OCI-LY1 (cell line): ENCODE results near the gene TTLL5.

Experiments used
- H2AFZ ChIP-seq: fragments of 200-600 bp; sonication (generic), shearing (Covaris generic); 2 replicates; pipeline ENCODE4 v1.6.0; 2014; ENCODE audit warnings: antibody characterized with exemption, mild to moderate bottlenecking, low read length
- H3F3A ChIP-seq: fragments of 200-600 bp; sonication (generic), shearing (Covaris generic); 2 replicates; pipeline ENCODE4 v1.6.0; 2014; ENCODE audit warnings: mild to moderate bottlenecking, antibody characterized with exemption, low read length, moderate library complexity; ENCODE audit not compliant: insufficient read depth
- H3K27ac ChIP-seq: fragments of 200-600 bp; sonication (generic); 2 replicates; pipeline ENCODE4 v1.5.1; 2014; ENCODE audit warnings: low read length, mixed run types, mild to moderate bottlenecking, low read depth; ENCODE audit not compliant: poor library complexity, severe bottlenecking
- H3K27me3 ChIP-seq: fragments of 200-600 bp; sonication (generic); 2 replicates; pipeline ENCODE4 v1.6.0; 2014; ENCODE audit warnings: antibody characterized with exemption, mild to moderate bottlenecking, low read length, moderate library complexity; ENCODE audit not compliant: insufficient read depth
- H3K36me3 ChIP-seq: fragments of 200-600 bp; sonication (generic); 2 replicates; pipeline ENCODE4 v1.6.1; 2014; ENCODE audit warnings: mild to moderate bottlenecking, antibody characterized with exemption, low read length, moderate library complexity, mixed read lengths; ENCODE audit not compliant: insufficient read depth
- H3K4me1 ChIP-seq: fragments of 200-600 bp; sonication (generic); 2 replicates; pipeline ENCODE4 v1.5.1; 2014; ENCODE audit warnings: mild to moderate bottlenecking, low read length, moderate library complexity; ENCODE audit not compliant: insufficient read depth, severe bottlenecking
- H3K4me2 ChIP-seq: fragments of 200-600 bp; sonication (generic), shearing (Covaris generic); 2 replicates; pipeline ENCODE4 v1.6.1; 2014; ENCODE audit warnings: low read length
- H3K4me3 ChIP-seq: fragments of 200-600 bp; sonication (generic); 2 replicates; pipeline ENCODE4 v1.5.1; 2014; ENCODE audit warnings: low read length, low read depth, mild to moderate bottlenecking, mixed read lengths; ENCODE audit not compliant: poor library complexity, severe bottlenecking
- H3K79me2 ChIP-seq: fragments of 200-600 bp; shearing (Covaris generic); 2 replicates; pipeline ENCODE4 v1.6.1; 2016; ENCODE audit warnings: mixed run types, low read length, mixed read lengths; ENCODE audit not compliant: insufficient read depth
- H3K9ac ChIP-seq: fragments of 200-600 bp; sonication (generic), shearing (Covaris generic); 2 replicates; pipeline ENCODE4 v1.6.1; 2014; ENCODE audit warnings: mild to moderate bottlenecking, low read length, mixed read lengths
- H3K9me2 ChIP-seq: fragments of 200-600 bp; sonication (generic), shearing (Covaris generic); 2 replicates; pipeline ENCODE4 v1.6.1; 2014; ENCODE audit warnings: low read depth, mild to moderate bottlenecking, low read length, mixed read lengths
- H3K9me3 ChIP-seq: fragments of 200-600 bp; shearing (Covaris generic); 2 replicates; pipeline ENCODE4 v1.6.1; 2014; ENCODE audit warnings: low read length, mixed read lengths
- H4K20me1 ChIP-seq: fragments of 200-600 bp; sonication (generic), shearing (Covaris generic); 2 replicates; pipeline ENCODE4 v1.6.0; 2016; ENCODE audit warnings: mild to moderate bottlenecking, low read length; ENCODE audit not compliant: insufficient read depth
- CTCF ChIP-seq: fragments of 200-600 bp; sonication (generic), shearing (Covaris generic); IDR thresholded peaks from 2 replicates; pipeline ENCODE4 v1.5.1; 2017; ENCODE audit warnings: mild to moderate bottlenecking, antibody characterized with exemption, low read length, moderate library complexity, mixed read lengths
- EZH2 ChIP-seq: fragments of 200-600 bp; sonication (generic), shearing (Covaris generic); IDR thresholded peaks from 2 replicates; pipeline ENCODE4 v1.8.0; 2017; ENCODE audit warnings: borderline replicate concordance, mixed run types, mild to moderate bottlenecking, antibody characterized with exemption, low read length, moderate library complexity, mixed read lengths

TTLL5 gene

GRCh38 chr14:75888945-75889344, 227.9 kb downstream of the TTLL5 start:
- no peak overlapping the region for H3K9ac ChIP-seq
- no peaks in the 10 kb centered on the region for H3K9me2 ChIP-seq
- H3K36me3 ChIP-seq, result no peaks in the 10 kb centered on the region
- H3K4me2 ChIP-seq, result no peak overlapping the region
- H3K79me2 ChIP-seq, result no peaks in the 10 kb centered on the region
- TF ChIP-seq EZH2 (no peak), CTCF (no peak)
- no peak overlapping the region for H3K4me3 ChIP-seq
- H2AFZ ChIP-seq, result no peak overlapping the region
- no peaks in the 10 kb centered on the region for H3K27me3 ChIP-seq
- H3F3A ChIP-seq, result no peaks in the 10 kb centered on the region
- H4K20me1 ChIP-seq, result no peaks in the 10 kb centered on the region
- H3K4me1 ChIP-seq, result no peaks in the 10 kb centered on the region
- H3K9me3 ChIP-seq, result no peaks in the 10 kb centered on the region
- no peak overlapping the region for H3K27ac ChIP-seq

DNA sequence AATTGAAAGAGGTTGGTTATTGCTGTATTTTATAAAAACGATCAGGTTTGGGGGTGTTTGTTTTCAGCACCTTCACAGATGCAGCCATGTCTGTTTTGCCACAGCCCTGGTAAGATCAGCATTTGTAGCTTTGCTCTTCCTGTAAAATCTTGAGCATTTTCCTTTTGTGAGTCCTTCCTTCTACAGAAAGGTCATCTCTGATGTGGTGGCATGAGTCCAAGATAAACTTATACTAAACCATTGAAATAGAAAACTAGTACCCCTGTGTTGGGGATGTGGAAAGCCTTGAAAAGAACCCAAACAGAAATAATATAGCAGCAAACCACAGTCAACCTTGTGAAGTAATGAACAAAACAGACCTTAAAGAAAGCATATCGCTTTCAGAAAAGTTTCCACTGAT, 235.3 kb downstream of the TTLL5 start:
- H2AFZ ChIP-seq, result no peak overlapping the region
- H3K4me1 ChIP-seq, result no peaks in the 10 kb centered on the region
- H3K79me2 ChIP-seq, result no peaks in the 10 kb centered on the region
- H3K27me3 ChIP-seq, result no peaks in the 10 kb centered on the region
- H3F3A ChIP-seq, result no peaks in the 10 kb centered on the region
- H3K4me2 ChIP-seq, result no peak overlapping the region
- no peaks in the 10 kb centered on the region for H3K9me2 ChIP-seq
- no peaks in the 10 kb centered on the region for H4K20me1 ChIP-seq
- no peak overlapping the region for H3K9ac ChIP-seq
- no peaks in the 10 kb centered on the region for H3K36me3 ChIP-seq
- H3K9me3 ChIP-seq, result no peaks in the 10 kb centered on the region
- TF ChIP-seq CTCF (no peak), EZH2 (no peak)
- no peak overlapping the region for H3K4me3 ChIP-seq
- no peak overlapping the region for H3K27ac ChIP-seq

DNA sequence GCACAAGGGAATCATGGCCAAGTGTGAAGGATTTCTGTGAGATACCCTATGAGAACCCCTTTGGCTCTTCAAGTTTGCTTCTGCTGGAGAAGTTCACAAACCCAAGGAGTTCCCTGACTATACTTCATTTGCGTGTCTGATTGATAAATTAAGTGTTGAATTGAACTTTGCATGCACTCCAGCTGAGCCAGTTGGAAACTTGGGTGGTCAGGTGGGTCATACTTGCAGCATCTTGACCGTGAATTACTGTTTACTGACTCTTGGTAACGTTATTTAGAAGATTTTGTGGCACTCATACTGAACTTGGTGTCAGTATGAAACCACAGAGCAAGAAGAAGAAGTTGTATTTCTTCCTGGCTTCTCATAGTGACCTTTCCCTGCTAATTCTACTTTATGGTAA, 243.3 kb downstream of the TTLL5 start:
- H3K4me3 ChIP-seq, result no peak overlapping the region
- H3K4me1 ChIP-seq, result no peaks in the 10 kb centered on the region
- no peaks in the 10 kb centered on the region for H4K20me1 ChIP-seq
- no peaks in the 10 kb centered on the region for H3K36me3 ChIP-seq
- no peak overlapping the region for H2AFZ ChIP-seq
- H3K9me2 ChIP-seq, result no peaks in the 10 kb centered on the region
- no peak overlapping the region for H3K27ac ChIP-seq
- no peak overlapping the region for H3K4me2 ChIP-seq
- no peaks in the 10 kb centered on the region for H3K79me2 ChIP-seq
- no peaks in the 10 kb centered on the region for H3K27me3 ChIP-seq
- TF ChIP-seq EZH2 (no peak), CTCF (no peak)
- no peak overlapping the region for H3K9ac ChIP-seq
- no peaks in the 10 kb centered on the region; the same call in 1 of the 2 replicates for H3F3A ChIP-seq
- no peaks in the 10 kb centered on the region for H3K9me3 ChIP-seq
